Peyer's patch (tissue), 4 donors: ENCODE measurements around the gene CTAGE1.
"Not testable (repeated sequence)": the region's sequence is repeated elsewhere in the genome, so short reads cannot be mapped to it uniquely, and the experiment has no call there.

ENCODE experiments used
- CTCF ChIP-seq, 6 experiments: fragments of 450-650 bp in 4 of 6; fragments of 200-600 bp in 2 of 6; sonication (generic) in 1 of 6; IDR thresholded peaks; one replicate each; pipeline ENCODE4 v1.5.1; 2017 to 2019; ENCODE audit warnings: antibody characterized with exemption in 6 of 6, mild to moderate bottlenecking in 3 of 6, moderate library complexity in 1 of 6
- POLR2A ChIP-seq, 2 donors: fragments of 450-650 bp; IDR thresholded peaks; one replicate each; pipeline ENCODE4 v1.5.1; 2017; ENCODE audit warnings: antibody characterized with exemption in 2 of 2, mild to moderate bottlenecking in 2 of 2, moderate library complexity in 2 of 2

GRCh38 chr18:22449753-22450152 is 32.0 kb upstream of the CTAGE1 start:
- not testable (repeated sequence) for TF ChIP-seq CTCF, POLR2A (IDR thresholded peaks at IDR 0.05)
